A673 (cell line): ENCODE measurements around the gene PHF20.

ENCODE experiments used
- EZH2 ChIP-seq: fragments of 200-600 bp; sonication (generic); IDR thresholded peaks from 2 replicates; pipeline ENCODE4 v1.6.1; 2017; ENCODE audit warnings: borderline replicate concordance, low read depth, mild to moderate bottlenecking, mixed read lengths, antibody characterized with exemption, low read length; ENCODE audit not compliant: poor library complexity, severe bottlenecking
- TF ChIP-seq, protein P1 (sequence below): fragments of 300-800, 200-600 bp; sonication (generic); conservative IDR thresholded peaks from 2 replicates; pipeline ENCODE4 v1.5.1; 2017; ENCODE audit warnings: low read depth, mild to moderate bottlenecking, antibody characterized with exemption, low read length, moderate library complexity, mixed read lengths

DNA sequence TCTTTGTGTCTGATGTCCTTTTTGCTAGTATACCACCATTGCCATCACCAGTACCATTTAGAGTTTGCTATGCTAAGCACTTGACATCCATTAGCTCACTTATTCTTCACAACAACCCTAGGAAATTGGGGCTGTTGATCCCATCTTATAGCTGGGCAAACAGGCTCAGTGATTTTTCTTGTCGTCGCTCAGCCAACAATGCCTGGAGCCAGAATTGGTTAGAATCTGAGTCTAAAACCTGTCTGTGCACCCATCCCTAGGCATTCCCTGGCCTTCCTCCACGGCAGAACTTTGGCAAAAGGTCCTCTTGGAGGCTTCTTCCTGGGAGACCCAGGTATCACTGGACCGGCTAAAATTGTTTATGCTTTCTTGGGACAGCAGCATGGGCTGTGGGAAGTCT lies 20.9 kb downstream of the PHF20 start:
- TF ChIP-seq, protein P1, sequence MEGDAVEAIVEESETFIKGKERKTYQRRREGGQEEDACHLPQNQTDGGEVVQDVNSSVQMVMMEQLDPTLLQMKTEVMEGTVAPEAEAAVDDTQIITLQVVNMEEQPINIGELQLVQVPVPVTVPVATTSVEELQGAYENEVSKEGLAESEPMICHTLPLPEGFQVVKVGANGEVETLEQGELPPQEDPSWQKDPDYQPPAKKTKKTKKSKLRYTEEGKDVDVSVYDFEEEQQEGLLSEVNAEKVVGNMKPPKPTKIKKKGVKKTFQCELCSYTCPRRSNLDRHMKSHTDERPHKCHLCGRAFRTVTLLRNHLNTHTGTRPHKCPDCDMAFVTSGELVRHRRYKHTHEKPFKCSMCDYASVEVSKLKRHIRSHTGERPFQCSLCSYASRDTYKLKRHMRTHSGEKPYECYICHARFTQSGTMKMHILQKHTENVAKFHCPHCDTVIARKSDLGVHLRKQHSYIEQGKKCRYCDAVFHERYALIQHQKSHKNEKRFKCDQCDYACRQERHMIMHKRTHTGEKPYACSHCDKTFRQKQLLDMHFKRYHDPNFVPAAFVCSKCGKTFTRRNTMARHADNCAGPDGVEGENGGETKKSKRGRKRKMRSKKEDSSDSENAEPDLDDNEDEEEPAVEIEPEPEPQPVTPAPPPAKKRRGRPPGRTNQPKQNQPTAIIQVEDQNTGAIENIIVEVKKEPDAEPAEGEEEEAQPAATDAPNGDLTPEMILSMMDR: no peak
- TF ChIP-seq EZH2: no peak
